22Rv1 (cell line): ENCODE data around the gene NMT1.

Experiments
- ZFX ChIP-seq: fragments of 450-650 bp; IDR thresholded peaks from 2 replicates; pipeline ENCODE4 v1.6.1; 2017; ENCODE audit warnings: antibody characterized with exemption, borderline replicate concordance
- TF ChIP-seq, protein P1 (sequence below): fragments of 450-650 bp; IDR thresholded peaks from 2 replicates; pipeline ENCODE4 v1.5.1; 2017; ENCODE audit warnings: mild to moderate bottlenecking

DNA sequence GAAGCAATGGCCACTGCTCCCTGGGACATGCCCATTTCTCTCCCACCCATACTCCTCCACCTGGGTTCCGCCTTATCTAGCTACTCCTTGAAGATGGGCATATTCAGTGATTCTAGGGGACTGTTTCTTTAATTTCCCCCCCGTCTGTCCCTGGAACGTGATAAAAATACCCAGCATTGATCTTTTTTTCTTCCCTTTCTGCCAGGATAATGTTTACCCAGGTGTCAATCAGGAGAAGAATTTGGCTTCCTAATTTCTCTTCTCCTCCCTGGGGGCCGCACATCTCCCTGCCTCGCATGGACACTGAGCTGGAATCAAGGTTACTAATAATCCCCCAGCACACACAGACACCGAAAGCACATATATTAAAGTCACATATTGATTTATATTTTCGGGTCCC lies 44.9 kb upstream of the NMT1 start:
- TF ChIP-seq, protein P1, sequence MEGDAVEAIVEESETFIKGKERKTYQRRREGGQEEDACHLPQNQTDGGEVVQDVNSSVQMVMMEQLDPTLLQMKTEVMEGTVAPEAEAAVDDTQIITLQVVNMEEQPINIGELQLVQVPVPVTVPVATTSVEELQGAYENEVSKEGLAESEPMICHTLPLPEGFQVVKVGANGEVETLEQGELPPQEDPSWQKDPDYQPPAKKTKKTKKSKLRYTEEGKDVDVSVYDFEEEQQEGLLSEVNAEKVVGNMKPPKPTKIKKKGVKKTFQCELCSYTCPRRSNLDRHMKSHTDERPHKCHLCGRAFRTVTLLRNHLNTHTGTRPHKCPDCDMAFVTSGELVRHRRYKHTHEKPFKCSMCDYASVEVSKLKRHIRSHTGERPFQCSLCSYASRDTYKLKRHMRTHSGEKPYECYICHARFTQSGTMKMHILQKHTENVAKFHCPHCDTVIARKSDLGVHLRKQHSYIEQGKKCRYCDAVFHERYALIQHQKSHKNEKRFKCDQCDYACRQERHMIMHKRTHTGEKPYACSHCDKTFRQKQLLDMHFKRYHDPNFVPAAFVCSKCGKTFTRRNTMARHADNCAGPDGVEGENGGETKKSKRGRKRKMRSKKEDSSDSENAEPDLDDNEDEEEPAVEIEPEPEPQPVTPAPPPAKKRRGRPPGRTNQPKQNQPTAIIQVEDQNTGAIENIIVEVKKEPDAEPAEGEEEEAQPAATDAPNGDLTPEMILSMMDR, result no peak
- no peak for TF ChIP-seq ZFX
